Activated CD4-positive, alpha-beta T cell treated with anti-CD3 and anti-CD28 coated beads, Interleukin-2, amount 50 U/mL, for 16 hours (primary cell): Measurements from ENCODE around the gene ARL4C.

Source experiments
- DNase-seq: peaks from one replicate; pipeline ENCODE4 v3.0.0-alpha.2; 2020

Gene ARL4C

DNA sequence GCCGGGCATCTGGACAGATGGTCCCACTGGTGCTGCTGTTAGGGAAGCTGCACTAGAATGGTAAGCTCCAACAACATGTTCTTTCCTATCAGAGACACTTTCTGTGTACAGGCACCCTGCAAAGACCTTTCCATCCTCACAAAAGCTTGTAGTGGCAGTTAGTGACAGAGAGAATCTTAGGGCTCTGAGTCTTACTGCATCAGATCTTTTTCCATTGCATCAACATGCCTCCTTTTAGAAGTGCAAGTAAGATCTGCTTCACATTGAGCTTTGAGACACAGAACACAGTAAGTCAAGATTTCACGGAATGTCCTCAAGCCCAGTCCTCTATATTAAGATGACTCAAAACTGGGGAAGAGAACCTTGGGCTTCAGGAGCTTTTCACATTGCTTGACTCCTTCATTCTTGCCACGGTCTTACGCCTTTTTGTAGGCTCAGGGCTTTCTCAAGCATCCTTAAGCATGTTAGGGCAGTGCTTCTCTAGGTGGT is 52.6 kb downstream of the ARL4C start:
- DNase-seq: no peak
